Mesothelial cell of epicardium (in vitro differentiated cells): ENCODE data around the gene SERPINB13. TPM values are rescaled to one million over a fixed set of nuclear protein-coding genes. Genes with fewer than 3 reads are reported as not detected.
A peak's percentile ranks its signal among the peaks of the same experiment; 100 is the strongest.

Source experiments
- DNase-seq, 2 experiments: peaks; one replicate each; pipeline ENCODE4 v3.0.0; 2021; ENCODE audit warnings: low spot score in 2 of 2; ENCODE audit not compliant: unreplicated experiment in 2 of 2
- H3K27ac Mint-ChIP-seq: 2 replicates; pipeline ENCODE4 v1.8.0; 2021; ENCODE audit warnings: mixed read lengths
- H3K27me3 Mint-ChIP-seq: 2 replicates; pipeline ENCODE4 v1.8.0; 2021; ENCODE audit warnings: low read depth, mixed read lengths
- H3K36me3 Mint-ChIP-seq: 2 replicates; pipeline ENCODE4 v1.8.0; 2021; ENCODE audit warnings: mixed read lengths
- H3K4me1 Mint-ChIP-seq: 2 replicates; pipeline ENCODE4 v1.8.0; 2021; ENCODE audit warnings: mixed read lengths
- H3K4me3 Mint-ChIP-seq: 2 replicates; pipeline ENCODE4 v1.8.0; 2021; ENCODE audit warnings: mild to moderate bottlenecking, moderate library complexity, mixed read lengths
- H3K9me3 Mint-ChIP-seq: 2 replicates; pipeline ENCODE4 v1.8.0; 2021; ENCODE audit warnings: mixed read lengths
- total RNA-seq: library from RNA; stranded (reverse); gene quantifications from 3 replicates; pipeline ENCODE4 v1.2.1, GENCODE V29; 2021
- TF ChIP-seq, protein P1 (sequence below): fragments of 200-600 bp; sonication (generic); IDR thresholded peaks from one replicate; pipeline ENCODE4 v1.5.0; 2021; ENCODE audit warnings: antibody characterized with exemption; ENCODE audit not compliant: unreplicated experiment

The SERPINB13 gene
- total RNA-seq, 1 donor from 2014 or later, result 0.38 TPM

DNA sequence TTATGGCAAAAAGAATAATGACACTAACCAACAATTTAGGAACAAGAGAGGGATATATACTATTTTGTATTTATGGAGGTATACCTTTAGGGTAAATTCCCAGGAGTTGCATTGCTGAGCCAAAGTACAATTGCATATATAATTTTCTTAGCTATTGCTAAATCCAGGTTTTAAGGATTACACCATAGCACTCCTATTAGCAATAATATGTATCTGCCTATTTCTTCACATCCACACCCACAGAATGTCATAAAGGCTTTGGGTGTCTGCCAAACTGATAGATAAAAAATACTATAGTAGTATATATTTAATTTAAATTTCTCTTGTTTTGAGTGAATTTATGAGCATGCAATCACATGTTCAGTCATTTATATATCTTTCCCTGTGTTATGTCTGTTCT lies 11.5 kb upstream of the SERPINB13 start:
- Mint-ChIP-seq H3K36me3 (no peaks in the 10 kb centered on the region), H3K9me3 (no peaks in the 10 kb centered on the region), H3K4me1 (peaks cover 17% of the 10 kb centered on the region), H3K27ac (no peak overlapping the region), H3K4me3 (no peak overlapping the region), H3K27me3 (peaks cover 2% of the 10 kb centered on the region)
- TF ChIP-seq, protein P1, sequence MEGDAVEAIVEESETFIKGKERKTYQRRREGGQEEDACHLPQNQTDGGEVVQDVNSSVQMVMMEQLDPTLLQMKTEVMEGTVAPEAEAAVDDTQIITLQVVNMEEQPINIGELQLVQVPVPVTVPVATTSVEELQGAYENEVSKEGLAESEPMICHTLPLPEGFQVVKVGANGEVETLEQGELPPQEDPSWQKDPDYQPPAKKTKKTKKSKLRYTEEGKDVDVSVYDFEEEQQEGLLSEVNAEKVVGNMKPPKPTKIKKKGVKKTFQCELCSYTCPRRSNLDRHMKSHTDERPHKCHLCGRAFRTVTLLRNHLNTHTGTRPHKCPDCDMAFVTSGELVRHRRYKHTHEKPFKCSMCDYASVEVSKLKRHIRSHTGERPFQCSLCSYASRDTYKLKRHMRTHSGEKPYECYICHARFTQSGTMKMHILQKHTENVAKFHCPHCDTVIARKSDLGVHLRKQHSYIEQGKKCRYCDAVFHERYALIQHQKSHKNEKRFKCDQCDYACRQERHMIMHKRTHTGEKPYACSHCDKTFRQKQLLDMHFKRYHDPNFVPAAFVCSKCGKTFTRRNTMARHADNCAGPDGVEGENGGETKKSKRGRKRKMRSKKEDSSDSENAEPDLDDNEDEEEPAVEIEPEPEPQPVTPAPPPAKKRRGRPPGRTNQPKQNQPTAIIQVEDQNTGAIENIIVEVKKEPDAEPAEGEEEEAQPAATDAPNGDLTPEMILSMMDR, result no peak
- no peak for DNase-seq

DNA sequence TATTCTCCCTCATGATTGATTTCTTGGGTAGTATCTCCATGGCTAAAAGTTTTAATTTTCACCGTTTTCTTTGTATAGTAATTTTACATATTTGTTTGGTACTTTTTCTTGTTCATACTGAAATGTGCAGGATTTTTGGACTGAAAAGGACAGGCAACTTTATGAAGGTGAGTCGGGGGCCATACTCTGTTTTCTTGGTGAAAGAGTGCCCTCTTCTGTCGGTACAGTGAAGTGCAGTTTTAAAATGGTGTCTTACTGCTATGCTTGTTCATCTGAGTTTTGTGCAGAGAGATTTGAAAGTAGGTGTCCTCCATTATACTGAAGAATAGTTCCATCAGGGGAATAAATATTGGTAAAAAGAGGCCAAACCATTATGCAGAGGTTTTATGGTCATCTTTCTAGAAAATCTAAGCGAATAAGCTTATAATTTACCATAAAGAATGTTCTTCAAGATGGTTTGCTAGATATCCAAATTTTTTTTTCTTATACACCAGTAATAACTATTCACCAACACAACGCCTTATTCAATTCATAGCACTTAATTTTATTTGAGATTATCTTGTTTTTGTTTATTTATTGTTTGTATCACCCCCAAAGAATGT lies 8.7 kb upstream of the SERPINB13 start:
- H3K4me1 Mint-ChIP-seq, result peaks cover 10% of the 10 kb centered on the region
- H3K9me3 Mint-ChIP-seq, result no peaks in the 10 kb centered on the region
- H3K4me3 Mint-ChIP-seq, result no peak overlapping the region
- no peaks in the 10 kb centered on the region for H3K36me3 Mint-ChIP-seq
- TF ChIP-seq, protein P1, result peak; percentile 65
- H3K27me3 Mint-ChIP-seq, result peaks cover 9% of the 10 kb centered on the region
- DNase-seq, result peak in 1 of 2 experiments; percentile 52
- H3K27ac Mint-ChIP-seq, result no peak overlapping the region

DNA sequence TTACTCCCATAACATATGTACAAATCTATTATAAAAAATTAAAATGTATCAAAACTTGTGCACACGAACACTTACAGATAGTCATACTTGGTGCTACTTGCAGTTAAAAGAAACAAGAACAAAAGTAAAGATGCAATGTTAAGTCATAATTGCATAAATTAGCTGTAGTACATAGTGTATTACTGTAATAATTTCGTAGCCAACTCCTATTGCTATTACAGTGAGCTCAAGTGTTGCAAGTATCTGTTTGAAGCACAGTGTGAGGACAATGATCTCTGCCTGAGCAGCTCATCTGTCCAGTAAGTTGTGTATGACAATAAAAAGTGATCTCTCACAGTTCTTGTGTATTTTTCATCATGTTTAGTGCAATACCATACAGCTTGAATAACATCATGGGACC lies 7.5 kb upstream of the SERPINB13 start:
- Mint-ChIP-seq H3K4me3 (no peak overlapping the region), H3K4me1 (peaks cover 16% of the 10 kb centered on the region), H3K9me3 (no peaks in the 10 kb centered on the region), H3K36me3 (no peaks in the 10 kb centered on the region), H3K27me3 (peaks cover 9% of the 10 kb centered on the region), H3K27ac (no peak overlapping the region)
- no peak for DNase-seq
- TF ChIP-seq, protein P1, result no peak

DNA sequence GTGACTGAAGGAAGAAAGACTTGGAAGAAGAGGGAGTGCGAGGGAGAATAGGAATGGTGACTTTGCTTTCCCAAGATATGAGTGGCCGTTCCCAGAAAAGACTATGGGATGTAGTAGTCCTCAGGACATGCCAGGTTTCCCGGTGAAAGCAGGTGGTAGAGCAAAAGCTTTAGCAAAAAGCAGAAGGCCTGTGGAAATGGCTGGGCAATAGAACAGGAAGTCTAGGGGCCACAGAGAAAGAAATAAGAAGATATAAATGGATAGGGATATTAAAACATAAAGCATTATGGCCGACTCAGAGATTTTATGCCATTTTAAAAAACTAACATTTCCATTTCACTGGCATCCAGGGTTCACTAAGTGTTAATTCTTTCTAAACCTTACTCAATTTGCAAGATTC lies 1.2 kb upstream of the SERPINB13 start:
- TF ChIP-seq, protein P1, result no peak
- DNase-seq, result no peak
- Mint-ChIP-seq H3K9me3 (peaks cover 7% of the 10 kb centered on the region), H3K4me3 (no peak overlapping the region), H3K27me3 (peaks cover 7% of the 10 kb centered on the region), H3K36me3 (no peaks in the 10 kb centered on the region), H3K4me1 (peaks cover 30% of the 10 kb centered on the region), H3K27ac (no peak overlapping the region)

DNA sequence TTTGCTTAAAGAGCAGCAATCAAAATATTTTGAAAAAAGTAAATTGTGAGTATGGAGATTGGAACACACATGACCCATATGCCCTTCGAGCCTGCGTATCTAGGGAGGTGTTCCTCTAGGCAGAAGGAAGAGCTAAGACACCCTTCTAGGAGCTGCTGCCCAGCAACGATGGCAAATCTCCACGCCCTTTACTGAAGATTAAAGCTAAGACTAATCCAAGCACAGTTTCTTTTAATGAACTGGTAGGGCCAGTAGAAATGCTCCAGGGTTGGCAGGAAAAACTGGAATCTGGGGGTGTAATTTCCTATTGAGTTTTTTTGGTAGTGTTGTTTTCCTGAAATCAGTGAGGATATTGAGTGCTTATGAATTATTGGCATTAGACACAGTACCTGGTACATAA lies 712 bp upstream of the SERPINB13 start:
- Mint-ChIP-seq H3K4me1 (peaks cover 30% of the 10 kb centered on the region), H3K4me3 (no peak overlapping the region), H3K27me3 (peaks cover 3% of the 10 kb centered on the region), H3K36me3 (no peaks in the 10 kb centered on the region), H3K9me3 (peaks cover 7% of the 10 kb centered on the region), H3K27ac (peak overlapping the region; percentile 36)
- DNase-seq, result no peak
- TF ChIP-seq, protein P1, result no peak

DNA sequence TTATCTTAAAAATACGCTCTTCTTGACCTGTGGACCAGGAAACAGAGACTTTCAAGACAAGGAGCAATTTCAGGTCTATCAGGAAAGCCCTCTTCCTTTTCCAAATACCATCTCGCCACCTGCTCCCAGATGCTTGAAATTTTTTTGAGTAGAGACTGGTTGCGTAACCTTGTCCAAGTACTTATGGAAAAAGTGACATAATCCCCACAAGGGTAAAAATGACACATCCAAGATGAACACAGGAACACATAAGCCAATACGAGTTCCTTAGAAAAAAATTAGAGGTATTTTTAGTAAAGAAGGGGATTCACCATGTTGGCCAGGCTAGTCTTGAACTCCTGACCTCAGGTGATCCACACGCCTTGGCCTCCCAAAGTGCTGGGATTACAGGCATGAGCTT lies 1.8 kb downstream of the SERPINB13 start:
- H3K4me1 Mint-ChIP-seq, result peaks cover 30% of the 10 kb centered on the region
- H3K4me3 Mint-ChIP-seq, result no peak overlapping the region
- TF ChIP-seq, protein P1, result no peak
- no peaks in the 10 kb centered on the region for H3K27me3 Mint-ChIP-seq
- no peak overlapping the region for H3K27ac Mint-ChIP-seq
- H3K36me3 Mint-ChIP-seq, result no peaks in the 10 kb centered on the region
- DNase-seq, result no peak
- H3K9me3 Mint-ChIP-seq, result peaks cover 7% of the 10 kb centered on the region
